ENCODE results near the gene NELL1.

NELL1 gene

GRCh38 chr11:21465203-21465602 lies 795.8 kb downstream of the NELL1 start:
- Histone ChIP-seq H3K27me3 (ENCODE audit: control insufficient read depth, low read length) (no peaks in the 10 kb centered on the region), H3K79me2 (ENCODE audit: control insufficient read depth, low read length) (no peaks in the 10 kb centered on the region), H3K4me2 (ENCODE audit: low read length) (no peak overlapping the region), H3K27ac (ENCODE audit: low read depth, low read length) (no peak overlapping the region), H3F3A (ENCODE audit: control insufficient read depth, insufficient read depth) (no peaks in the 10 kb centered on the region), H3K36me3 (ENCODE audit: control insufficient read depth, low read length) (no peaks in the 10 kb centered on the region), H3K4me3 (ENCODE audit: low read length) (no peak overlapping the region), H4K20me1 (ENCODE audit: control insufficient read depth, insufficient read depth, low read depth, low read length) (no peaks in the 10 kb centered on the region), H3K9me2 (replicated peaks; ENCODE audit: control insufficient read depth, low read length) (no peaks in the 10 kb centered on the region), H3K4me1 (ENCODE audit: control insufficient read depth, low read length) (no peaks in the 10 kb centered on the region), H3K9me3 (ENCODE audit: control insufficient read depth, insufficient read depth, low read length) (no peaks in the 10 kb centered on the region)
- no peak for TF ChIP-seq EZH2phosphoT487 (IDR thresholded peaks at IDR 0.05; ENCODE audit: borderline replicate concordance, low read length)
- TF ChIP-seq CTCF (IDR thresholded peaks at IDR 0.05; ENCODE audit: low read depth, low read length, poor library complexity, severe bottlenecking), result no peak

GRCh38 chr11:21465920-21466319 lies 796.5 kb downstream of the NELL1 start:
- no peaks in the 10 kb centered on the region for H3K9me3 ChIP-seq (ENCODE audit: control insufficient read depth, insufficient read depth, low read length)
- H4K20me1 ChIP-seq (ENCODE audit: control insufficient read depth, insufficient read depth, low read depth, low read length), result no peaks in the 10 kb centered on the region
- no peaks in the 10 kb centered on the region for H3K27me3 ChIP-seq (ENCODE audit: control insufficient read depth, low read length)
- H3K27ac ChIP-seq (ENCODE audit: low read depth, low read length), result no peak overlapping the region
- H3F3A ChIP-seq (ENCODE audit: control insufficient read depth, insufficient read depth), result no peaks in the 10 kb centered on the region
- H3K4me1 ChIP-seq (ENCODE audit: control insufficient read depth, low read length), result no peaks in the 10 kb centered on the region
- H3K4me2 ChIP-seq (ENCODE audit: low read length), result no peak overlapping the region
- H3K79me2 ChIP-seq (ENCODE audit: control insufficient read depth, low read length), result no peaks in the 10 kb centered on the region
- H3K9me2 ChIP-seq (replicated peaks; ENCODE audit: control insufficient read depth, low read length), result no peaks in the 10 kb centered on the region
- H3K4me3 ChIP-seq (ENCODE audit: low read length), result no peak overlapping the region
- H3K36me3 ChIP-seq (ENCODE audit: control insufficient read depth, low read length), result no peaks in the 10 kb centered on the region
- TF ChIP-seq EZH2phosphoT487 (IDR thresholded peaks at IDR 0.05; ENCODE audit: borderline replicate concordance, low read length), result no peak
- TF ChIP-seq CTCF (IDR thresholded peaks at IDR 0.05; ENCODE audit: low read depth, low read length, poor library complexity, severe bottlenecking), result no peak

GRCh38 chr11:21470521-21470920 lies 801.1 kb downstream of the NELL1 start:
- H3K4me3 ChIP-seq (ENCODE audit: low read length), result no peak overlapping the region
- TF ChIP-seq EZH2phosphoT487 (IDR thresholded peaks at IDR 0.05; ENCODE audit: borderline replicate concordance, low read length) (no peak), CTCF (IDR thresholded peaks at IDR 0.05; ENCODE audit: low read depth, low read length, poor library complexity, severe bottlenecking) (no peak)
- H3K36me3 ChIP-seq (ENCODE audit: control insufficient read depth, low read length), result no peaks in the 10 kb centered on the region
- H4K20me1 ChIP-seq (ENCODE audit: control insufficient read depth, insufficient read depth, low read depth, low read length), result no peaks in the 10 kb centered on the region
- H3K79me2 ChIP-seq (ENCODE audit: control insufficient read depth, low read length), result no peaks in the 10 kb centered on the region
- H3K4me1 ChIP-seq (ENCODE audit: control insufficient read depth, low read length), result no peaks in the 10 kb centered on the region
- H3F3A ChIP-seq (ENCODE audit: control insufficient read depth, insufficient read depth), result no peaks in the 10 kb centered on the region
- no peaks in the 10 kb centered on the region for H3K9me3 ChIP-seq (ENCODE audit: control insufficient read depth, insufficient read depth, low read length)
- H3K27me3 ChIP-seq (ENCODE audit: control insufficient read depth, low read length), result no peaks in the 10 kb centered on the region
- H3K27ac ChIP-seq (ENCODE audit: low read depth, low read length), result no peak overlapping the region
- H3K4me2 ChIP-seq (ENCODE audit: low read length), result no peak overlapping the region
- no peaks in the 10 kb centered on the region; the same call in 1 of the 2 replicates for H3K9me2 ChIP-seq (replicated peaks; ENCODE audit: control insufficient read depth, low read length)

- Histone ChIP-seq H3K36me3 (ENCODE audit: control insufficient read depth, low read length) (no peaks in the 10 kb centered on the region), H4K20me1 (ENCODE audit: control insufficient read depth, insufficient read depth, low read depth, low read length) (no peaks in the 10 kb centered on the region), H3K9me2 (replicated peaks; ENCODE audit: control insufficient read depth, low read length) (no peaks in the 10 kb centered on the region; the same call in 1 of the 2 replicates), H3K27me3 (ENCODE audit: control insufficient read depth, low read length) (no peaks in the 10 kb centered on the region), H3K4me3 (ENCODE audit: low read length) (no peak overlapping the region), H3K79me2 (ENCODE audit: control insufficient read depth, low read length) (no peaks in the 10 kb centered on the region), H3K9me3 (ENCODE audit: control insufficient read depth, insufficient read depth, low read length) (no peaks in the 10 kb centered on the region), H3K4me1 (ENCODE audit: control insufficient read depth, low read length) (no peaks in the 10 kb centered on the region), H3K4me2 (ENCODE audit: low read length) (no peak overlapping the region), H3K27ac (ENCODE audit: low read depth, low read length) (no peak overlapping the region), H3F3A (ENCODE audit: control insufficient read depth, insufficient read depth) (no peaks in the 10 kb centered on the region)
- TF ChIP-seq CTCF (IDR thresholded peaks at IDR 0.05; ENCODE audit: low read depth, low read length, poor library complexity, severe bottlenecking) (no peak), EZH2phosphoT487 (IDR thresholded peaks at IDR 0.05; ENCODE audit: borderline replicate concordance, low read length) (no peak)
Measured at GRCh38 chr11:21472261-21472660, 802.9 kb downstream of the NELL1 start.
